Measurements from ENCODE around the gene HHLA2.

HHLA2 gene

GRCh38 chr3:108297647-108298046 lies 1.3 kb downstream of the HHLA2 start:
- no peaks in the 10 kb centered on the region for H3K9me3 ChIP-seq (ENCODE audit: low read length)
- no peak overlapping the region for H3K9ac ChIP-seq (ENCODE audit: low read length)
- no peak overlapping the region for H3K4me2 ChIP-seq (ENCODE audit: low read length)
- H4K20me1 ChIP-seq (ENCODE audit: insufficient read depth, low read length): no peaks in the 10 kb centered on the region
- H2AFZ ChIP-seq (ENCODE audit: low read length): no peak overlapping the region
- no peaks in the 10 kb centered on the region for H3K4me1 ChIP-seq (ENCODE audit: insufficient read depth, low read length, severe bottlenecking)
- H3K36me3 ChIP-seq (ENCODE audit: insufficient read depth, low read length): no peaks in the 10 kb centered on the region
- no peaks in the 10 kb centered on the region for H3F3A ChIP-seq (ENCODE audit: insufficient read depth, low read length)
- TF ChIP-seq CTCF (IDR thresholded peaks at IDR 0.05; ENCODE audit: low read length): no peak
- TF ChIP-seq EZH2 (IDR thresholded peaks at IDR 0.05; ENCODE audit: borderline replicate concordance, low read length): no peak
- no peaks in the 10 kb centered on the region for H3K9me2 ChIP-seq (ENCODE audit: low read depth, low read length)
- H3K27ac ChIP-seq (ENCODE audit: low read depth, low read length, poor library complexity, severe bottlenecking): no peak overlapping the region
- no peaks in the 10 kb centered on the region for H3K27me3 ChIP-seq (ENCODE audit: insufficient read depth, low read length)
- no peaks in the 10 kb centered on the region for H3K79me2 ChIP-seq (ENCODE audit: insufficient read depth, low read length)
- H3K4me3 ChIP-seq (ENCODE audit: low read depth, low read length, poor library complexity, severe bottlenecking): no peak overlapping the region

- Histone ChIP-seq H3K4me2 (ENCODE audit: low read length) (no peak overlapping the region), H3K9me3 (ENCODE audit: low read length) (no peaks in the 10 kb centered on the region), H3K9ac (ENCODE audit: low read length) (no peak overlapping the region), H4K20me1 (ENCODE audit: insufficient read depth, low read length) (no peaks in the 10 kb centered on the region), H3K27me3 (ENCODE audit: insufficient read depth, low read length) (no peaks in the 10 kb centered on the region), H3K4me1 (ENCODE audit: insufficient read depth, low read length, severe bottlenecking) (no peaks in the 10 kb centered on the region), H3F3A (ENCODE audit: insufficient read depth, low read length) (no peaks in the 10 kb centered on the region), H2AFZ (ENCODE audit: low read length) (no peak overlapping the region), H3K27ac (ENCODE audit: low read depth, low read length, poor library complexity, severe bottlenecking) (no peak overlapping the region), H3K79me2 (ENCODE audit: insufficient read depth, low read length) (no peaks in the 10 kb centered on the region), H3K9me2 (ENCODE audit: low read depth, low read length) (no peaks in the 10 kb centered on the region), H3K36me3 (ENCODE audit: insufficient read depth, low read length) (no peaks in the 10 kb centered on the region), H3K4me3 (ENCODE audit: low read depth, low read length, poor library complexity, severe bottlenecking) (no peak overlapping the region)
- TF ChIP-seq CTCF (IDR thresholded peaks at IDR 0.05; ENCODE audit: low read length): no peak
- TF ChIP-seq EZH2 (IDR thresholded peaks at IDR 0.05; ENCODE audit: borderline replicate concordance, low read length): no peak
These were observed 1.7 kb downstream of the HHLA2 start for GRCh38 chr3:108298056-108298455.

- Histone ChIP-seq H3K27ac (ENCODE audit: low read depth, low read length, poor library complexity, severe bottlenecking) (no peak overlapping the region), H3K79me2 (ENCODE audit: insufficient read depth, low read length) (no peaks in the 10 kb centered on the region), H3K4me2 (ENCODE audit: low read length) (no peak overlapping the region), H3K4me3 (ENCODE audit: low read depth, low read length, poor library complexity, severe bottlenecking) (no peak overlapping the region), H3K9me2 (ENCODE audit: low read depth, low read length) (no peaks in the 10 kb centered on the region), H3K9ac (ENCODE audit: low read length) (no peak overlapping the region), H4K20me1 (ENCODE audit: insufficient read depth, low read length) (no peaks in the 10 kb centered on the region), H2AFZ (ENCODE audit: low read length) (no peak overlapping the region), H3K9me3 (ENCODE audit: low read length) (no peaks in the 10 kb centered on the region), H3K36me3 (ENCODE audit: insufficient read depth, low read length) (no peaks in the 10 kb centered on the region), H3K27me3 (ENCODE audit: insufficient read depth, low read length) (no peaks in the 10 kb centered on the region), H3K4me1 (ENCODE audit: insufficient read depth, low read length, severe bottlenecking) (no peaks in the 10 kb centered on the region), H3F3A (ENCODE audit: insufficient read depth, low read length) (no peaks in the 10 kb centered on the region)
- TF ChIP-seq EZH2 (IDR thresholded peaks at IDR 0.05; ENCODE audit: borderline replicate concordance, low read length): no peak
These were observed 3.9 kb downstream of the HHLA2 start for GRCh38 chr3:108300103-108300849.
